Fibroblast of skin of abdomen (primary cell): ENCODE results near the gene RAPGEFL1.
"Not testable (repeated sequence)": the region's sequence is repeated elsewhere in the genome, so short reads cannot be mapped to it uniquely, and the experiment has no call there.

Experiments used
- DNase-seq: peaks from one replicate; pipeline ENCODE4 v3.0.0-alpha.2; 2013

The RAPGEFL1 gene

DNA sequence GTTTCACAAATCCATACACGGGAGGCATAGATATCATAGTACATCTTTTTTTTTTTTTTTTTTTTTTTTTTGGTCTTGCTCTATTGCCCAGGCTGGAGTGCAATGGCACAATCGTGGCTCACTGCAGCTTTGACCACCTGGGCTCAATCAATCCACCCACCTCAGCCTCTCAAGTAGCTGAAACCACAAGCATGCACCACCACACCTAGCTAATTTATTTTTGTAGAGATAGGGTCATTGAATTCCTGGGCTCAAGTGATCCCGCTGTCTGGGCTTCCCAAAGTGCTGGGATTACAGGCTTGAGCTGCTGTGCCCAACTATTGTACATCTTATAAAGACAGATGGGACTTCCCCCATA, 3.5 kb upstream of the RAPGEFL1 start:
- DNase-seq: no peak

DNA sequence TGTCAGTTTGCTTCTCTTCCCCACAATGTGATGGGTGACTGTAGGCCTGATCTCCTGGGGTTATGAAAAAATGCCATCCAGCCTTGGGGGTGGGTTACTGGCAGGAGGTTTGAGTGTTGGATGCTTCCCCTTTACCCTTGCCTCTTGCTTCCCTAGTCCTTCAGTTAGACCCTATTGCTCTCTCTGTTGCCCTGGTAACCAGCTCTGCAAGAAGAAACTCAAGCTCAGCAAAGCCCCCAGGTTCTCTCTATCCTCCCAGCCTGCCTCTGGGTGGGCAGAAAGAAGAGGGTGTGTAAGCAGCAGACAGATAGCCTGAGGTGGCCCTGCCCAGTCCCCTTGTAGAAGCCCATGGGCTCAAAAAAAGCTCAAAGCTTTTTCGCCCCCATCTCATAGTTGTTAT, 2.8 kb upstream of the RAPGEFL1 start:
- DNase-seq: no peak

DNA sequence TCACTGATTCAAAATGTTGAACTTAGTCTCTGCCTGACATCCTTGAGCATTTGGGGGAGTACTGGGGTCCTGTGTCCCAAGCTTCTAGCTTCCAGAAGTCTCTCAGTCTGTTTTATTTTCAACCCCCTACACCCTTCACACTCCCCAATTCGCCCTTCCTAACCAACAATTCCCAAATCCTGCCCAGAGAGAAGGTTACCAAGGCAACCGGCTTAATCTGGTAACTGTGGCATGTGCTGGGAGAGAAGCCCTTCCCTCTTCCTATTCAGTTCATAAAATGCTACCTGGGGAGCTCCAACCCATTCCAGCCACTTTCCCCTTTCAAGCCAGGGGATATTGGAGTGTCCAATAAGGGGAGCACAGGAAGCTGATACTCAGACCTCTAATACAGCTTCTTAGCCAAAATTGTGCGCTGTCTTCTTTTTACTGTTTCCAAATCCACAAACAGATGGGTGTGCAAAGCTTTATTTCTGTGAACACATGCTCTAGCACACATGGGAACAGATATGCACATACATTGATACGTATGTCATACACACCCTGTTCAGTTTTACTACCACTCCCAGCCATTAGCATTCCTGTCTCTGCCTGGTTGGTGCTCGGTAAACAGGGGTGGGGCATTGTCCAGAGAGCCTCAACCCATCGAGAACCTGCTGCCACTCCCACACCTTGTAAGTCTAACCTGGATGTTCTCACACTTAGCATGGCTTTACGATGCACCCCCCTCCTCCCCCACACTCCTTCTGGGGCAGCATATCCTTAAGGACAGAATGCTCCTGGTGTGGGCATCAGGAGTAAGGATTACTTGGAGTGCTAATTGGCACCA, 1.1 kb upstream of the RAPGEFL1 start:
- DNase-seq: no peak

GRCh38 chr17:40176754-40177110, 538 bp upstream of the RAPGEFL1 start:
- no peak for DNase-seq

DNA sequence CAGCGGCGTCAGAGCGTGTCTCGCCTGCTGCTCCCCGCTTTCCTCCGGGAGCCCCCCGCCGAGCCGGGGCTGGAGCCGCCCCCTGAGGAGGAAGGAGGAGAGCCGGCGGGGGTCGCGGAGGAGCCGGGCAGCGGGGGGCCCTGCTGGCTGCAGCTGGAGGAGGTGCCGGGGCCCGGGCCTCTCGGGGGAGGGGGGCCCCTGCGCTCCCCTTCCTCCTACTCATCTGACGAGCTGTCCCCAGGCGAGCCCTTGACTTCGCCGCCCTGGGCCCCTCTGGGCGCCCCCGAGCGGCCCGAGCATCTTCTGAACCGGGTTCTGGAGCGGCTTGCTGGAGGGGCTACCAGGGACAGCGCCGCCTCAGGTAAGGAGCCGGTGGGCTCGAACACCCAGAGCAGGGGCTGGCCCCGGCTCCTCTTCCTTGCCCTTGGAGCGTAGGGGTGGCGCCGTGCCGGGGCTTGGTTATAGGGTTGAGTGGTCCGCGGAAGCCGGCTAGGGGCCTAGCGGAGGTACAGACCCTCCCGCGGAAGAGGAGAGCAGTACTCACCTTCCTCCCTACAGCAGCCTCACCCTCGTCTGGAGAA, 841 bp downstream of the RAPGEFL1 start:
- no peak for DNase-seq

GRCh38 chr17:40178660-40179059, 1.4 kb downstream of the RAPGEFL1 start:
- DNase-seq: no peak

GRCh38 chr17:40179923-40180659, 2.8 kb downstream of the RAPGEFL1 start:
- peak; percentile 48 for DNase-seq

DNA sequence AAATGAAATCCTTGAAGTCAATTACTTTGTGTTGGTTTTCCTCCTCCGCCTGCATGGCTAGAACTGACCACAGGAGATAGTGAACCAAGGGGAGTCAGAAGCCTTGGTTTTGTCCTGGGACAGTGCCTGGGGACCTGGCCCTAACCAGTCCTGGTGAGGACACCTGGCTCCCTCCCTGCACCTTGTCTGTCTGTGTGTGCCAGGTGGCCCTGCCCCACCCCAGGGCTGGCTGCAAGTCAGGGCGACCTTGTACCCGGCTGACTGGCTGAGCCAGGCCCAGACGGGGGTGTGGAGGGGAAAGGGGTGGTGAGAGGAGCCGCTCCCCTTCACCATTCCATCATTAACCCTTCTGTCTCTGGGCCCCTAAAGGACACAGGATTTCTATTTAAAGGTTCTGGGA, 3.4 kb downstream of the RAPGEFL1 start:
- no peak for DNase-seq

DNA sequence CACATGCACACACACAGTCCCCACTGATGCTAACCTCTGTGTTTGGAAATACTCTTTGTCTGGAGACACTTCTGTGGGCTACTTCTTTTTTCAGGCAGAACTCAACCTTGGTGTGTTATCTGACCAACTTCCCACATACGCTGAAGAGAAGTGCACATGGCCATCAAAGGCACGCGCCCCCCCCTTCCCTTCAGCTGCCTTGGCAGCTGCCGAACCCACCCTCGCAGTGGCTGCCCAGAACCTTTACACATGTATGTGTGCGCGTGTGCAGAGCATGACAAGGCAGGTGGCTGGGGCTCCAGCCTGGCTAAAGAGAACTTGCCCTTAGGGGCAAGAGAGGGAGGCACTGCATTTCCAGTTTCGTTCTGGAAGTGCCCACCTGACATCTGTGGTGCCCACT, 3.9 kb downstream of the RAPGEFL1 start:
- no peak for DNase-seq

GRCh38 chr17:40182606-40183005, 5.3 kb downstream of the RAPGEFL1 start:
- no peak for DNase-seq

DNA sequence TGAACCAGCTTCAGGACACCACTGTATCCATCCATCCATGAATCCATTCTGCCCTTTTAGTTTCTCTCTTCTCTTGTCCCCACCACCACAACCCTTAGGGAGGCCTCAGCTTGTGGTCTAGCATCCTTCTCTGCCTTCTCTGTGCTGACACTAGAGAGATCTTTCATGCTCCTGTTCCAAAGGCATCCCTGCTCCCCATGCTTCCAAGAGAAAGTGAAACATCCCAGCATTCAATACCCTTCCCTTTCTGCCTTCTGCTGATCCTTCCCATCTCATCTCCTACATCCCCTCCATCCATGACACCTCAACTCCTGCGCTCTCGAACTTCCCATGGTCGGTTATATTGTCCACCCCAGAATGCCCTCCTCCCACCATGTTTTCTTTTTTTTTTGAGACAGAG, 10.0 kb downstream of the RAPGEFL1 start:
- no peak for DNase-seq

DNA sequence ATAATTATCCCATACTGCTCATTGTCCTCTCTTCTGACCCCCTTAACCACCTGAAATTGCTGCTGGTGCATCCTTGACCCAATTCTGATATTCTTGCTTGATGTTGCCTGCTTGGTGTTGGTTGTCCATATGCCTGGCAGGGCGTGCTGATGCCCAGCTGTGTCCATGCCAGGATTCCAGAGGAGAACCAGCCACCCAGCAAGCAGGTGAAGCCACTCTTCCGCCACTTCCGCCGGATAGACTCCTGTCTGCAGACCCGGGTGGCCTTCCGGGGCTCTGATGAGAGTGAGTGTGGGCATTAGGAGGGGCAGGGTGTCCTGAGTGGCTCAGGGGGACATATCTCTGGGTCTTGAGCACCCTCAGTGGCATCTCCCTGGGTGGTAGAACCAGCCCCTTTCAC, 11.4 kb downstream of the RAPGEFL1 start:
- DNase-seq: no peak

DNA sequence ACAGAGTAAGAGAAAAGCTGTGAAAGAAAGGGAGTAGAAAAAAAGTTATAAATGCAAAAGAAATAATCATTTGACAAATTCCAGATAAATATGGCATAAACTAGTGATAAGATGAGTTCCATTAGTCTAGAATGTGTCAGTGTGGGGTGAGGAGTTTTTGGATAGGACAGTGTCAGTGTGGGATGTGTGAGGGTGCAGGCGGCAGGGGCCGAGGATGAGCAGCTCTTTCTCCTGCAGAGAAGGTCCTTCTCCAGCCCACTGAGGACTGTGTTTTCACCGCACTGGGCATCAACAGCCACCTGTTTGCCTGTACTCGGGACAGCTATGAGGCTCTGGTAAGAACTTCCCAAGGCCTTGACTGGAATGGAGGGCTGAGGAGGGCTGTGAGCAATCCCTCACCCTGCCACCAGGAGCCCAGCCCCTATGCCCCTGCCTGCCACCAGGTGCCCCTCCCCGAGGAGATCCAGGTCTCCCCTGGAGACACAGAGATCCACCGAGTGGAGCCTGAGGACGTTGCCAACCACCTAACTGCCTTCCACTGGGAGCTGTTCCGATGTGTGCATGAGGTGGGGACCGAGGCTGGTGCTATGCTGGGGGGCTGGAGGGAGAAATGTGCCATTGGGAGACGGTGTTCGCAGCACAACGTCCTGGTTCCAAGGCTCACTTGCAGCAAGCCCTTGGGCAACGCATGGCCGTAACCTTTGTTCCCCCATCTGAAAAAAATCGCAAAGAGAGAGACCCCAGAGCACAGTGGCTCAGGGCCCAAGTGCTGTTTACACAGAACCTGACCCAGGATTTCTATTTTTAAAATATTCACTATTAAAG, 13.1 kb downstream of the RAPGEFL1 start:
- DNase-seq: no peak

- DNase-seq: peak; percentile 68
Observed at GRCh38 chr17:40191237-40192208, 14.3 kb downstream of the RAPGEFL1 start.

DNA sequence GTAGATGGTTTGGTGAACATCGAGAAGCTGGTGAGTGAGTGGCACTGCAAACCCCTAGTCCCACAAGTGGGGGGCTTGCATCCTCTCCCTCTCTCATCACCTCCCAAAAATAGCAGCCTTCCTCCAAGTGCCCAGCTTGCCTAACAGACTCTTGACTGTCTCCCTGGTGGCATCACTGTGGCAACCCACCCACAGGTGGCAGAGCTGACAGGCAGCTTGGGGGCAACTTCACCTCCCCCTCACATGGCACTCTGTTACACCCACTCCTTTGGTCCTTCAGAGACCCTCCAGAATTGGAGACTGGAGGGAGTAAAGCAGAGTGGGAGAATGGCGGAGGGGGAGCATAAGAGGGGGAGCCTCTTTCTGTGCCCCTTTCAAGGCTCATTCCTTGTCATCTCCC, 15.7 kb downstream of the RAPGEFL1 start:
- no peak for DNase-seq

DNA sequence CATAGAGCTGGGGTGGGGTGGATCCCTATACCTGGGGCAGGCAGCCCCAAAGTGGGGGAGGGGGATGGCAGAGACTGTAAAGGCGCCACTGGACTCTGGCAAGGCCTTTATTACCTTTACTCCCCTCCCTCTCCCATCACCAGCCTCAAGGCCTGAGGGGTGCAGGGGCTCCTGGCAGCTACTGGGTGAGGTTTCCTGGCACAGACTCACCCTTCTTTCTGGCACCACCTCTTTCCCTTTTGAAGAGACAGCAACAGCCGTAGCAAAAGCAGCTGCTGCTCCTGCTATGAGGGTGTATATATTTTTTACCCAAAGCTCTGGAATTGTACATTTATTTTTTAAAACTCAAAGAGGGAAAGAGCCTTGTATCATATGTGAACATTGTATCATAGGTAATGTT, 17.6 kb downstream of the RAPGEFL1 start:
- no peak for DNase-seq

GRCh38 chr17:40197550-40197949, 20.3 kb downstream of the RAPGEFL1 start:
- no peak for DNase-seq

GRCh38 chr17:40197965-40198456, 20.7 kb downstream of the RAPGEFL1 start:
- not testable (repeated sequence) for DNase-seq

DNA sequence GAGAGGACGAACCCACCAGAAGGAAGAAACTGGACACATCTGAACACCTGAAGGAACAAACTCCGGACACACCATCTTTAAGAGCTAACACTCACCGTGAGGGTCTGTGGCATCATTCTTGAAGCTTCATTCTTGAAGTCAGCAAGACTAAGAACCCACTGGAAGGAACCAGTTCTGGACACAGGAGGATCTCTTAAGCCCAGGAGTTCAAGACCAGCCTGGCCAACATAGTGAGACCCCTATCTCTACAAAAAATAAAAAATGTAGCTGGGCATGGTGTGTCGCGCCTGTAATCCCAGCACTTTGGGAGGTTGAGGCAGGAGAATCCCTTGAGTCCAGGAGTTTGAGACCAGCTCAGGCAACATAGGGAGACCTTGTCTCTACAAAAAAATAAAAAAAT, 21.3 kb downstream of the RAPGEFL1 start:
- no peak for DNase-seq

DNA sequence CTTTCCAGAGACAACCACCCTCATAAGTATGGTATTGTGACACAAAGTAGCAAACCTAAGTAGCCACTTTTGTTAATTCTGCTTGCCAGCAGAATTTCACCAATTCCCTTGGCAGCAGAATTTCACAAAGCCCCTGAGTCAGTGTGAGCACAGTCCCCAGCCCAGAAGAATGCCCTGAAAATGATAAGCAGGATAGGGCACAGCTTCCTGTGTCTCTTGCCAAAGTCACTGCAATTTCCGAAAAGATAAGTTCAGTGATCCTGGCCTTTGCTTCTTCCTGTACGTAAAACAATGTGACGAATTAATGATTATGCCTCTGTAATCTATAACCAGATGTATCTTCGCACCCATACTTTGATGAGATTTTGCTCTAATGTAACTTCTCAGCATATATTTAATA, 25.9 kb downstream of the RAPGEFL1 start:
- no peak for DNase-seq

- DNase-seq: not testable (repeated sequence)
Observed at GRCh38 chr17:40206193-40206592, 28.9 kb downstream of the RAPGEFL1 start.
